Astrocyte (in vitro differentiated cells and primary cell): ENCODE measurements around the gene TRERF1. TPM values are rescaled to one million over a fixed set of nuclear protein-coding genes. Genes with fewer than 3 reads are reported as not detected.

Experiments
- DNase-seq: peaks from one replicate; pipeline ENCODE4 v3.0.0-alpha.2; 2010; ENCODE audit warnings: low read depth
- FAIRE-seq: peaks from 2 replicates; lab custom pipeline; 2011; peaks lifted over from hg19 to GRCh38; lab: Jason Lieb, UNC
- H2AFZ ChIP-seq: 2 replicates; pipeline ENCODE4 v1.6.0; 2012; ENCODE audit warnings: low read depth, low read length, inconsistent platforms
- H3K27ac ChIP-seq: 2 replicates; pipeline ENCODE4 v1.5.1; 2011; ENCODE audit warnings: low read depth, low read length, inconsistent platforms
- H3K27me3 ChIP-seq: 2 replicates; pipeline ENCODE4 v1.6.0; 2011; ENCODE audit warnings: low read length, inconsistent platforms; ENCODE audit not compliant: insufficient read depth
- H3K36me3 ChIP-seq: 2 replicates; pipeline ENCODE4 v1.5.1; 2011; ENCODE audit warnings: low read length, inconsistent platforms; ENCODE audit not compliant: insufficient read depth
- H3K4me1 ChIP-seq: 2 replicates; pipeline ENCODE4 v1.5.1; 2011; ENCODE audit warnings: low read length, inconsistent platforms; ENCODE audit not compliant: insufficient read depth
- H3K4me2 ChIP-seq: 2 replicates; pipeline ENCODE4 v1.6.0; 2012; ENCODE audit warnings: low read length, inconsistent platforms
- H3K4me3 ChIP-seq: 2 replicates; pipeline ENCODE4 v1.5.1; 2011; ENCODE audit warnings: low read depth, mild to moderate bottlenecking, low read length, inconsistent platforms; ENCODE audit not compliant: insufficient read depth
- H3K79me2 ChIP-seq: 2 replicates; pipeline ENCODE4 v1.6.0; 2012; ENCODE audit warnings: mild to moderate bottlenecking, low read length, inconsistent platforms; ENCODE audit not compliant: insufficient read depth
- H3K9ac ChIP-seq: 2 replicates; pipeline ENCODE4 v1.6.0; 2012; ENCODE audit warnings: mild to moderate bottlenecking, low read length, inconsistent platforms
- H3K9me3 ChIP-seq: 2 replicates; pipeline ENCODE4 v1.5.1; 2012; ENCODE audit warnings: low read depth, mild to moderate bottlenecking, low read length, inconsistent platforms; ENCODE audit not compliant: insufficient read depth
- H4K20me1 ChIP-seq: 2 replicates; pipeline ENCODE4 v1.6.0; 2012; ENCODE audit warnings: low read length, inconsistent platforms; ENCODE audit not compliant: insufficient read depth
- H3K27ac Mint-ChIP-seq: one replicate; pipeline ENCODE4 v1.8.0; 2021; ENCODE audit warnings: mild to moderate bottlenecking, mixed read lengths; ENCODE audit not compliant: unreplicated experiment
- H3K27me3 Mint-ChIP-seq: one replicate; pipeline ENCODE4 v1.8.0; 2021; ENCODE audit warnings: low read depth, mixed read lengths; ENCODE audit not compliant: unreplicated experiment
- H3K36me3 Mint-ChIP-seq: one replicate; pipeline ENCODE4 v1.8.0; 2021; ENCODE audit warnings: low read depth, mixed read lengths; ENCODE audit not compliant: unreplicated experiment
- H3K4me1 Mint-ChIP-seq: one replicate; pipeline ENCODE4 v1.8.0; 2021; ENCODE audit warnings: low read depth, mixed read lengths; ENCODE audit not compliant: unreplicated experiment
- H3K4me3 Mint-ChIP-seq: one replicate; pipeline ENCODE4 v1.8.0; 2021; ENCODE audit warnings: mild to moderate bottlenecking, moderate library complexity, mixed read lengths; ENCODE audit not compliant: unreplicated experiment
- H3K9me3 Mint-ChIP-seq: one replicate; pipeline ENCODE4 v1.8.0; 2021; ENCODE audit warnings: mild to moderate bottlenecking, mixed read lengths; ENCODE audit not compliant: unreplicated experiment
- EZH2 ChIP-seq: IDR thresholded peaks from 2 replicates; pipeline ENCODE4 v1.6.1; 2012; ENCODE audit warnings: mild to moderate bottlenecking, low read length, inconsistent platforms; ENCODE audit not compliant: insufficient read depth
- total RNA-seq: library from RNA; stranded (reverse); gene quantifications from 2 replicates; pipeline ENCODE4 v1.2.1, GENCODE V29; 2021
- TF ChIP-seq, protein P1 (sequence below): IDR thresholded peaks from 2 replicates; pipeline ENCODE4 v1.5.1; 2011; ENCODE audit warnings: low read depth, mild to moderate bottlenecking, inconsistent platforms, low read length, moderate library complexity; ENCODE audit not compliant: insufficient read depth

TRERF1 gene
- total RNA-seq, 1 donor from 2014 or later, result 8.6 TPM

DNA sequence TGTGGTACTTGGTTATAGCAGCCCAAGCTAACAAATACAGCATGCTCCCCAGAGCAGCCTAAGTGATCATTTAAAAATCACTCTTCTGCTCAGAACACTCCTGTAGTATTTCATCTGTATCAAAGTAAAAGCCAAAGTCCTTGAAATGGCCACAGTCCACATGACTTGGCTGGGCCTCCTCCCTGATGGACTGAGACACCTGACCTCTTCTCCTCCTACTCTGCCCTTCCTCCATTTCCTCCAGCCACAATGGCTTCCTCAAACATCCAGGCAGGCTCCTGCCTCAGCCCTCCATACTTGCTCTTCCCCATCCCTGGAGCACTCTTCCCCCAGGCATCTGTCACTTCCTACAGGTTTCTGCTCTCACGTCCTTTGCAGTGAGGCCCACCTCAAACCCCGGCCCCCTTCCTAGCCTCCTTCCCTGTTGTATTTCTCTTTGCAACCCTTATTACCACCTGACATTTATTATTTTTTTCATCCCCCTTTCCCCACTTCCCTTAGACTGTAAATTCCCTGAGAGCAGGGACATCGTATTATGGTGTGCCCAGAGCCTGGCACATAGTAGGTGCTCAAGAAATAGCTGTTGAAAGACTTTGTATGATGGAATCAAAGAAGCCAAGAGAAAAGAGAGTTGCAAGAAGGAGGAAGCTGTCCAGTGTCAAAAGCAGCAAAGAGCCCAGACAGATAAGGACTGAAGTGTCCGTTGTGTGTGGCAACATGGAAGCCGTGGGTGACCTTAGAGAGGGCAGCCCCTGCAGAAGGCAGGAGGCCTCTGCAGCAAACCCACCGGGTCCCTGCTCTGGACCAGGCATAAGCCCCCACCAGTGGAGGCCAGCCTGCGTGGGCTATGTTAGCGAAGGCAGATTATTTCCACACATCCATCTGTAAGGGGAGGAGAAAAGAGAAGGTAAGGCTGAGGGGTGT, 87.5 kb downstream of the TRERF1 start:
- H3K27ac Mint-ChIP-seq, result no peak overlapping the region
- peaks cover 21% of the 10 kb centered on the region for H3K79me2 ChIP-seq

DNA sequence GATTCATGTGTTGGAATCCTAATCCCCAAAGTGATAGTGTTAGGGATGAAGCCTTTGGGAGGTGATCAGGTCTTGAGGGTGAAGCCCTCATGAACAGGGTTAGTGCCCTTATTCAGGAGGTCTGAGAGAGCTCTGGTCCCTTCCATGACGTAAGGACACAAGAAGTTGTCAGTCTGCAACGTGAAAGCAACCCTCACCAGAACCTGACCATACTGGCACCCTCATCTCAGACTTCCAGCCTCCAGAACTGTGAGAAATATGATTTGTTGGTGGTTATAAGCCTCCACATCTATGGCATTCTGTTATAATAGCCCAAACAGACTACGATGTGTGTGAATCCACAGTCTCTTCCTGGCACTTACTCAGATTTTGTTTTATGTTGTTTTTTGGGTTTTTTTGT, 90.7 kb downstream of the TRERF1 start:
- H3K9me3 ChIP-seq, result no peaks in the 10 kb centered on the region
- H3K27me3 ChIP-seq, result no peaks in the 10 kb centered on the region
- peaks cover 12% of the 10 kb centered on the region for H3K79me2 ChIP-seq
- H3K36me3 Mint-ChIP-seq, result peaks cover 28% of the 10 kb centered on the region
- H4K20me1 ChIP-seq, result peaks cover 19% of the 10 kb centered on the region
- no peak overlapping the region for H3K27ac Mint-ChIP-seq
- H3K9me3 Mint-ChIP-seq, result peaks cover 7% of the 10 kb centered on the region
- FAIRE-seq (no peak), DNase-seq (no peak)
- H3K27me3 Mint-ChIP-seq, result no peaks in the 10 kb centered on the region
- peaks cover 8% of the 10 kb centered on the region for H3K4me1 ChIP-seq
- H3K4me3 ChIP-seq, result no peak overlapping the region
- TF ChIP-seq EZH2, result no peak
- TF ChIP-seq, protein P1, sequence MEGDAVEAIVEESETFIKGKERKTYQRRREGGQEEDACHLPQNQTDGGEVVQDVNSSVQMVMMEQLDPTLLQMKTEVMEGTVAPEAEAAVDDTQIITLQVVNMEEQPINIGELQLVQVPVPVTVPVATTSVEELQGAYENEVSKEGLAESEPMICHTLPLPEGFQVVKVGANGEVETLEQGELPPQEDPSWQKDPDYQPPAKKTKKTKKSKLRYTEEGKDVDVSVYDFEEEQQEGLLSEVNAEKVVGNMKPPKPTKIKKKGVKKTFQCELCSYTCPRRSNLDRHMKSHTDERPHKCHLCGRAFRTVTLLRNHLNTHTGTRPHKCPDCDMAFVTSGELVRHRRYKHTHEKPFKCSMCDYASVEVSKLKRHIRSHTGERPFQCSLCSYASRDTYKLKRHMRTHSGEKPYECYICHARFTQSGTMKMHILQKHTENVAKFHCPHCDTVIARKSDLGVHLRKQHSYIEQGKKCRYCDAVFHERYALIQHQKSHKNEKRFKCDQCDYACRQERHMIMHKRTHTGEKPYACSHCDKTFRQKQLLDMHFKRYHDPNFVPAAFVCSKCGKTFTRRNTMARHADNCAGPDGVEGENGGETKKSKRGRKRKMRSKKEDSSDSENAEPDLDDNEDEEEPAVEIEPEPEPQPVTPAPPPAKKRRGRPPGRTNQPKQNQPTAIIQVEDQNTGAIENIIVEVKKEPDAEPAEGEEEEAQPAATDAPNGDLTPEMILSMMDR, result no peak
- peaks cover 8% of the 10 kb centered on the region for H3K4me1 Mint-ChIP-seq
- no peak overlapping the region for H2AFZ ChIP-seq
- no peak overlapping the region for H3K9ac ChIP-seq
- no peak overlapping the region for H3K27ac ChIP-seq
- no peak overlapping the region for H3K4me2 ChIP-seq
- H3K4me3 Mint-ChIP-seq, result no peak overlapping the region
- H3K36me3 ChIP-seq, result no peaks in the 10 kb centered on the region

More for the DNA sequence above, 87.5 kb downstream of the TRERF1 start:
- Mint-ChIP-seq H3K36me3 (peaks cover 27% of the 10 kb centered on the region), H3K27me3 (no peaks in the 10 kb centered on the region), H3K4me3 (no peak overlapping the region), H3K4me1 (peaks cover 9% of the 10 kb centered on the region), H3K9me3 (peaks cover 5% of the 10 kb centered on the region)
- Histone ChIP-seq H3K9me3 (no peaks in the 10 kb centered on the region), H3K4me3 (no peak overlapping the region), H3K9ac (no peak overlapping the region), H3K4me2 (no peak overlapping the region), H3K36me3 (no peaks in the 10 kb centered on the region), H3K4me1 (peaks cover 13% of the 10 kb centered on the region), H2AFZ (no peak overlapping the region), H3K27ac (no peak overlapping the region), H4K20me1 (peaks cover 20% of the 10 kb centered on the region), H3K27me3 (no peaks in the 10 kb centered on the region)
- TF ChIP-seq, protein P1, result no peak
- TF ChIP-seq EZH2, result no peak
- FAIRE-seq (no peak), DNase-seq (no peak)

DNA sequence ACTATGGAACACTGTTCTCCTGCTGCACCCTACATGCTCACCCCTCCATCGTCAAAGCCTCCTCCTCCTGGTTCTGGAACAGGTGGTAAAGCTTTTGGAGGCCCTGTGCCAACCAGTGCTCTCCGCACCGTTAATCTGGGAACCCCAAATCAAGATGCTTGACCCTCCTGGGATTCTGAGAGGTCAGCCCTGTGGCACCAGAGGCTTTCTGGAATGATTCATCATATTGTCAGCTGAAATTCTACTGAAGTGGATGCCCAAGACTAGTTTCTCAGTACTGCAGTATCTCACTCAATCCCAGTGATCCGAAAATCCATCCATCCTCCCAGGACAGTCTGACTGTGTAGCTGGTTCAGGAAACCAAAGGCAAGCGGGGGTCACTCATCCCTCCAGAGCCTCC, 92.7 kb downstream of the TRERF1 start:
- Histone ChIP-seq H4K20me1 (peaks cover 14% of the 10 kb centered on the region), H3K36me3 (no peaks in the 10 kb centered on the region), H3K4me2 (no peak overlapping the region), H3K9ac (no peak overlapping the region), H2AFZ (no peak overlapping the region), H3K27ac (no peak overlapping the region), H3K4me3 (no peak overlapping the region), H3K4me1 (peaks cover 8% of the 10 kb centered on the region), H3K9me3 (no peaks in the 10 kb centered on the region), H3K27me3 (no peaks in the 10 kb centered on the region), H3K79me2 (peaks cover 4% of the 10 kb centered on the region)
- no peak for FAIRE-seq
- Mint-ChIP-seq H3K4me1 (peaks cover 10% of the 10 kb centered on the region), H3K27me3 (no peaks in the 10 kb centered on the region), H3K27ac (no peak overlapping the region), H3K36me3 (peaks cover 24% of the 10 kb centered on the region), H3K9me3 (peaks cover 2% of the 10 kb centered on the region), H3K4me3 (no peak overlapping the region)
- no peak for DNase-seq
- TF ChIP-seq, protein P1, result no peak
- TF ChIP-seq EZH2, result no peak
